Smooth muscle cell (in vitro differentiated cells): ENCODE results near the gene MGMT. TPM values are rescaled to one million over a fixed set of nuclear protein-coding genes. Genes with fewer than 3 reads are reported as not detected.

Experiments used
- DNase-seq: peaks from one replicate; lab custom pipeline; 2025; ENCODE audit not compliant: unreplicated experiment; lab: John Stamatoyannopoulos, UW
- H2AFZ ChIP-seq: fragments of 200-600 bp; sonication (generic); 2 replicates; pipeline ENCODE4 v1.6.0; 2016; ENCODE audit warnings: antibody characterized with exemption, low read depth, mild to moderate bottlenecking
- H3F3A ChIP-seq: fragments of 200-600 bp; sonication (generic); 2 replicates; pipeline ENCODE4 v1.6.0; 2017; ENCODE audit warnings: antibody characterized with exemption, low read depth
- H3K27ac ChIP-seq: fragments of 200-600 bp; sonication (generic); 2 replicates; pipeline ENCODE4 v1.5.1; 2016; ENCODE audit warnings: low read depth, mild to moderate bottlenecking
- H3K27me3 ChIP-seq: fragments of 200-600 bp; sonication (generic); 2 replicates; pipeline ENCODE4 v1.6.1; 2016; ENCODE audit warnings: low read depth, mild to moderate bottlenecking
- H3K36me3 ChIP-seq: fragments of 200-600 bp; sonication (generic); 2 replicates; pipeline ENCODE4 v1.5.1; 2016; ENCODE audit warnings: low read depth
- H3K4me1 ChIP-seq: fragments of 200-600 bp; sonication (generic); 2 replicates; pipeline ENCODE4 v1.5.1; 2016; ENCODE audit warnings: low read depth
- H3K4me2 ChIP-seq: fragments of 200-600 bp; sonication (generic); 2 replicates; pipeline ENCODE4 v1.6.0; 2016; ENCODE audit warnings: mild to moderate bottlenecking
- H3K4me3 ChIP-seq: fragments of 200-600 bp; sonication (generic); 2 replicates; pipeline ENCODE4 v1.5.1; 2016; ENCODE audit warnings: mild to moderate bottlenecking
- H3K79me2 ChIP-seq: fragments of 200-600 bp; sonication (generic); 2 replicates; pipeline ENCODE4 v1.6.0; 2016; ENCODE audit warnings: low read depth, mild to moderate bottlenecking
- H3K9ac ChIP-seq: fragments of 200-600 bp; sonication (generic); 2 replicates; pipeline ENCODE4 v1.6.0; 2016; ENCODE audit warnings: low read depth
- H3K9me3 ChIP-seq: fragments of 200-600 bp; sonication (generic); replicated peaks from 2 replicates; pipeline ENCODE4 v1.5.1; 2016; ENCODE audit warnings: low read depth
- H4K20me1 ChIP-seq: fragments of 200-600 bp; sonication (generic); 2 replicates; pipeline ENCODE4 v1.6.0; 2016; ENCODE audit warnings: low read depth
- CTCF ChIP-seq: fragments of 200-600 bp; sonication (generic); IDR thresholded peaks from 2 replicates; pipeline ENCODE4 v1.5.1; 2017; ENCODE audit warnings: borderline replicate concordance, mild to moderate bottlenecking, antibody characterized with exemption; ENCODE audit not compliant: insufficient read depth, poor library complexity, severe bottlenecking
- WGBS: methylation state at CpG from one replicate; pipeline ENCODE4 v1.1.7; 2016; ENCODE audit warnings: low lambda C conversion rate; 5-methylcytosine and 5-hydroxymethylcytosine counted together
- polyA plus RNA-seq: library from polyadenylated mRNA; unstranded; fragments of >200 nt; fragmentation: Nextera tagmentation; extraction: Ambion mirVana; gene quantifications from 2 replicates; pipeline ENCODE4 v1.2.1, GENCODE V29; 2016
- total RNA-seq: library from RNA; depleted of rRNA; stranded (reverse); fragments of >200 nt; gene quantifications from 2 replicates; pipeline ENCODE4 v1.2.3, GENCODE V29; 2014

MGMT gene
- total and polyA plus RNA-seq, 2 experiments from 2014 or later = 21.0 to 33.0 TPM

- 96% methylated on average over 13 of the region's 13 CpGs for WGBS
- H3K9me3 ChIP-seq = no peaks in the 10 kb centered on the region
These were observed 307.8 kb downstream of the MGMT start for GRCh38 chr10:129774736-129775401.

GRCh38 chr10:129775681-129776080, 308.6 kb downstream of the MGMT start:
- Histone ChIP-seq H3K27me3 (no peaks in the 10 kb centered on the region), H3K36me3 (no peaks in the 10 kb centered on the region), H3K4me1 (no peaks in the 10 kb centered on the region), H2AFZ (no peak overlapping the region), H4K20me1 (no peaks in the 10 kb centered on the region), H3K9me3 (no peaks in the 10 kb centered on the region), H3K4me2 (no peak overlapping the region), H3K27ac (no peak overlapping the region), H3K9ac (no peak overlapping the region), H3K4me3 (no peak overlapping the region), H3F3A (no peaks in the 10 kb centered on the region), H3K79me2 (no peaks in the 10 kb centered on the region)
- no peak for DNase-seq
- WGBS = 88% methylated on average over 9 of the region's 9 CpGs
- TF ChIP-seq CTCF = no peak

More at GRCh38 chr10:129774736-129775401, 307.8 kb downstream of the MGMT start:
- Histone ChIP-seq H3K9ac (no peak overlapping the region), H4K20me1 (no peaks in the 10 kb centered on the region), H3K79me2 (no peaks in the 10 kb centered on the region), H3K4me3 (no peak overlapping the region), H3K27ac (no peak overlapping the region), H3K4me1 (no peaks in the 10 kb centered on the region), H3F3A (no peaks in the 10 kb centered on the region), H3K4me2 (no peak overlapping the region), H3K36me3 (no peaks in the 10 kb centered on the region), H2AFZ (no peak overlapping the region), H3K27me3 (no peaks in the 10 kb centered on the region)
- DNase-seq = no peak
- no peak for TF ChIP-seq CTCF

GRCh38 chr10:129777687-129778086, 310.6 kb downstream of the MGMT start:
- Histone ChIP-seq H3K27me3 (no peaks in the 10 kb centered on the region), H3K9me3 (no peaks in the 10 kb centered on the region), H3K79me2 (no peaks in the 10 kb centered on the region), H3K4me2 (no peak overlapping the region), H3K4me3 (no peak overlapping the region), H3K4me1 (no peaks in the 10 kb centered on the region), H3K36me3 (no peaks in the 10 kb centered on the region), H4K20me1 (no peaks in the 10 kb centered on the region), H3K27ac (no peak overlapping the region), H3F3A (no peaks in the 10 kb centered on the region), H2AFZ (no peak overlapping the region), H3K9ac (no peak overlapping the region)
- WGBS = 90% methylated on average over 19 of the region's 19 CpGs
- no peak for DNase-seq
- TF ChIP-seq CTCF = no peak

GRCh38 chr10:129778571-129778970, 311.5 kb downstream of the MGMT start:
- Histone ChIP-seq H3K4me3 (no peak overlapping the region), H3K9ac (no peak overlapping the region), H2AFZ (no peak overlapping the region), H3K4me2 (no peak overlapping the region), H3K9me3 (no peaks in the 10 kb centered on the region), H3K36me3 (no peaks in the 10 kb centered on the region), H3K4me1 (no peaks in the 10 kb centered on the region), H3F3A (no peaks in the 10 kb centered on the region), H3K27me3 (no peaks in the 10 kb centered on the region), H3K27ac (no peak overlapping the region), H4K20me1 (no peaks in the 10 kb centered on the region), H3K79me2 (no peaks in the 10 kb centered on the region)
- DNase-seq = no peak
- TF ChIP-seq CTCF = no peak
- 94% methylated on average over 13 of the region's 13 CpGs for WGBS
